Activated naive CD4-positive, alpha-beta T cell treated with anti-CD3 and anti-CD28 coated beads, Interleukin-2, amount 50 U/mL, for 16 hours (primary cell): Measurements from ENCODE around the gene ANXA1.

ENCODE experiments used
- DNase-seq: peaks from one replicate; pipeline ENCODE4 v3.0.0-alpha.2; 2020

ANXA1 gene

DNA sequence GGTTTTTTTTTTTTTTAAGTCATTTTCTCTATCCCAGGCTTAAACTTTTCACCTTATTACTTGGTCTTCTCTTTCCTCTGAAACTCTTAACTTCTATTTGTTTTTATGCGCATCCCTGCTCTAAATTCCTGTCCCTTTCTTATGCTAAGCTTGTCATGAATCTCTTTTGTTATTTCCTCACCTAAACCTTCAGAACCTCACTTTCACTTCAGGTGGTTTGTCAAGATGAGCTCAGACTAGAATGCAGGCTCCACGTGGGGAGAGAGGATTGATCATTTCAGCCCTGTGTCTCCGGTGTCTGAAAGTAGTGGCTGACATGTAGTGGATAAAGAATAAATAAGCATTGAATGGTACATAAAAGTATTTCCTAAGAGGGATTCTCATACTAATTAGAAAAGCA is 63.6 kb downstream of the ANXA1 start:
- no peak for DNase-seq

DNA sequence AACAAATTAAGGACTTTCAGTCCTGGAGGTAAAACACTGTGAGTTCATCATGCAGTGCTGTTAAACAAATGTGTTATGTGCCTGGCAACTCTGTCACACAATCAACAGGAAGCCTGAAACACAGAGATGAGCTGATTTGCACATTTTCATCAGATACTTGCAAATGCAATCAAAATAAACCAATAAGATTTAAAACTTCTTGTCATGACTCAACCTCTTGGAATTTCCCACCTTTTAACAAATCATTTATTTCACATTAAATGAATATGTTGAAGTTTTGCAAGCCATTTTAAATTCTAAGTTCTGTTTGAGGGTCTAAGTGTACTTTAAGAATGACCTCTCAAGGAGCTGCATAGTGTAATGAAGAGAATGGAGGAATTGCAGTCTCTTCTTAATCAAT is 64.4 kb downstream of the ANXA1 start:
- DNase-seq, result no peak
